HG02885 (cell line): Measurements from ENCODE around the gene F2.
"Not testable (repeated sequence)": the region's sequence is repeated elsewhere in the genome, so short reads cannot be mapped to it uniquely, and the experiment has no call there.

ENCODE experiments used
- ATAC-seq: cut with Tn5 transposase; IDR thresholded peaks from one replicate; pipeline ENCODE4 v1.9.1; 2021; ENCODE audit warnings: mild to moderate bottlenecking; ENCODE audit not compliant: unreplicated experiment, poor library complexity

The F2 gene

DNA sequence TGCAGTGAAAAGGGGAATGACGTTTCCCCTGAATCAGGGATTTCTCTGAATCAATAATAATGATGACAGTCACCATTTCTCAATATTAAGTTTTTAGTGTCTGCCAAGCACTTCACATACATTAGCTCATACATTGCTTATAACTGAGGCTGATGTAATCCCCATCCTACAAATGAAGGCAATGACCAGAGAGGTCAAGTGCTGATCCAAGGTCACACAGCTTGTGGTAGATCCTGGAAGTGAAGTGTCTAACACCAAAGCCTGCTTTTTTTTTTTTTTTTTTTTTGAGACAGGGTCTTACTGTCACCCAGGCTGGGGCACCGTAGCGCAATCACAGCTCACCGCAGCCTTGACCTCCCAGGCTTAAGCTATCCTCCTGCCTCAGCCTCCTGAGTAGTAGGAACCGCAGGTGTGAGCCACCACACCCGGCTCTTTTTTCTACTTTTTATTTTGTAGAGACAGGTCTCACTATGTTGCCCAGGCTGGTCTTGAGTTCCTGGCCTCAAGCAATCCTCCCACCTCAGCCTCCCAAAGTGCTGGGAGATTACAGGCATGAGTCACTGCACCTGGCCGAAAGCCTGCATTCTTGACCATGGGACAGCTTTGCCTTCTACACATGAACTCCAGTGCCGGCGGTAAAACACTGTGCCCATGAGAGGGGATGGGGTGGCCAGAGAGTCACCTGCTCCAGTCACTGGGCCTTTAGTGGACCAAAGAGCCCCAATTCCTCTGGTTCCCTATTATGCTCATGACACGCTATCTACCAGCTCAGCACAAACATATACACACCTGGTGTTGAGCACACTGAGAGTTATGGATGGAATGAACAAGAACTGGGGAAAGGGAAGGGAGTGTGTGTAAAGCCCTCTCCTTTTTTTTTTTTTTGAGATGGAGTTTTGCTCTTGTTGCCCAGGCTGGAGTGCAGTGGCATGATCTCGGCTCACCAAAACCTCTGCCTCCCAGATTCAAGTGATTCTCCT, 36.0 kb upstream of the F2 start:
- no peak for ATAC-seq

GRCh38 chr11:46684367-46684766, 34.6 kb upstream of the F2 start:
- no peak for ATAC-seq

DNA sequence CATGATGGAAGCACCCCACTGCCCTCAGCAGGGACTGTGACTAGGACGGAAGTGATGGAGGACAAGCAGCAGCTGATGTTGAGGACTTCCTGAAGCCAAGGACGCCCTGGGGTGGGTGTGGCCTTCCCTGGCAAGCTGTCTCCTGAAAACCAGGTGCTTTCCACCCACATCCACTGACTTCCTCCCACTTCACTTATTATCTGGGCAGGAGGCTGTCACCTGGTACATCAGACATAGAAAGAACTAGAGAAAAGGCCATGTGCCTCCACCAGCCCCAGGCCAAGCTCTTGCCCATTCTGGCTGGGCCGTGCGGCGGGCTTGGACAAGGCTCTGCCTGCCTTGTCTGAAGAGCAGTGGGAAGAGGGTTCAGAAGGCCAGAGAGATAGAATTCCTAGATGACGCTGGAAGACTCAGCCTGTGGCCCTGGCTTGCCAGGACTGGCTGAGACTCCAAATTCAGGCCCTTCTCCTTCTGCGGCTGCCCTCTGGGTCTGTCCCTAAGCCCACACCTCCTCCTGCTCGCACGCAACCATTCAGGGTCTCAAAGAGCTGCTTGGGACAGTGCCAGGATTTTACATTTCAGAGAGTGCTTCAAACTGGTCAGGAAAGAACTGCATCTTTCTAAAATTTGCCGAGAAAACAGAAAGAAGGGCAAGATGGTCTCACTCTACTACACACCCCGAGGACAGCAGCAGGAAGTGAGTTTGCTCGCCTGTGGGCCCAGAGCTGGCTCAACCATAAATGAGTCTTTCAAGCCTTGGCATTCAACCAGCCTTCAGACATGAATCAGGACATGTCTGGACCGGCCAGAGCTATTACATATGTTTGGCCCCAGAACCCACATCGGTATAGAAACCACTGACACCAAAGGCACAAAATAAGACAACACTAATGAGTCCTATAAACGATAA, 31.9 kb upstream of the F2 start:
- no peak for ATAC-seq

- ATAC-seq, result no peak
Observed at GRCh38 chr11:46690702-46691101, 28.3 kb upstream of the F2 start.

DNA sequence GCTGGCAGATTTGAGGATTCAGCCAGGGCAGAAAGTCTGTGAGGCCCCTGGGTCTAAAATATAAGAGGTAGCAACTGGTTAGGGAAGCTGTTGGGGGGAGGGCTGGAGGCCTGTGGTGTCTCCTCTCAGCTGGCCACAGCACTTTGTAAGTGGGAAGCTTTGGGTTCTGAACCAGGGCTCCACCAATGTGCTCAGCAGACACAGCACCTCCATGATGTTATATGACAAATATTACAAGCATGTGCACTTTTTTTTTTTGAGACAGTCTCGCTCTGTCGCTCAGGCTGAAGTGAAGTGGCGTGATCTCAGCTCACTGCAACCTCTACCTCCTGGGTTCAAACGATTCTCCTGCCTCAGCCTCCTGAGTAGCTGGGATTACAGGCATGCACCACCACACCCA, 26.6 kb upstream of the F2 start:
- no peak for ATAC-seq

DNA sequence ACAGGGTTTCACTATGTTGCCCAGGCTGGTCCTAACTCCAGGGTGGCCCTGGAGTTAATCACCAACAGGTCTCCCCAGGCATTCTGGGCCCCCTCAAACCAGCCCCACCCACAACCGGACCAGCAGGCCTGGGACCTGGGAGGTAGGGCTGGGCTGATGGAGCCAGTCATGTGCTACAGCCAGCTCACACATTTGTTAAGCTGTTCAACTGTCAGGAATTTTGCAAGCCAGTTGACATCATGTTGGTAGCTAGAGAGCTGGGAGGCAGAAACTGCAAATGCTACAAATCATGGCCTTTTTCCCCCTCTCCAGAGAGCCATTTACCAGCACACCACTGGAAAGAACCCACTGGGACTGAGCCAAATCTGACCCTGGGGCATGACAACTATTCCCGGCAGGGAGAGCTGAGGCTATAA, 25.4 kb upstream of the F2 start:
- ATAC-seq, result no peak

DNA sequence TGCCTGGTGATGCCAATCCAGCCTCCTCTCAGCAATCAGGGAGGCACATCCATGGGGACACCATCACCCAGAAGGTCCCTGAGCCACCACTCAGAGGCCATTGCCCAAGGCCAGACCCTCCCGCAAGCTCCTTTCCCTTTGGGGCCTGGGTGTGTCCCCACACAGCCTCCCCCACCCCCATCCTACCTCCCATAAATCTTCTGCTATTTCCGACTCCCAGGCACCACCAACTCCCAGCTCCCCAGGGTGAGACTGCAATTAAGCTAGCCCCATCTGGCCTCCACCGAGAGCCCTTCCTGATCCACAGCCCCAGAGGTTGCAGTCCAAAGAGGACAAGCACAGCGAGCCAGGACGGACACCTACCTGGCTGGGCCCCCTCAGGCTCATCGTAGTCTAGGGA, 24.9 kb upstream of the F2 start:
- ATAC-seq, result no peak

DNA sequence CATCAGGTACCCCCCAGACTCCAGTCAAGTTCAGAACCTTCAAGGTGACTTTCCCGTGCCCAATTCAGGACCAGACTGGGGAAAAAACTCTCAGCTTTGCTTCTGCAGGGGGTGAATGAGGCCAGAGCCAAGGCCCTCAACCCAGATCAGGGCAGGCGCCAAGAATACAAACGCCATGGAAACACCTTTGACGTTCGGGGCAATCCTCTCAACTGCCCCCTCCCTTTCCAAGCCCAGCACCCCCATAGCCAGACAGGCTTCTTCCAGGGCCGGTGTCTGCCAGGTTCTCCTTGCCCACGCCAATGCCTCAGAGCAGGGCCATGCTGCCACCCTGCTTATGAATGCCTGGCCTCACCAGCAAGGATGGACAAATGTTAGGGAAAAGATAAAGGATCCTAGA, 24.4 kb upstream of the F2 start:
- ATAC-seq, result no peak

DNA sequence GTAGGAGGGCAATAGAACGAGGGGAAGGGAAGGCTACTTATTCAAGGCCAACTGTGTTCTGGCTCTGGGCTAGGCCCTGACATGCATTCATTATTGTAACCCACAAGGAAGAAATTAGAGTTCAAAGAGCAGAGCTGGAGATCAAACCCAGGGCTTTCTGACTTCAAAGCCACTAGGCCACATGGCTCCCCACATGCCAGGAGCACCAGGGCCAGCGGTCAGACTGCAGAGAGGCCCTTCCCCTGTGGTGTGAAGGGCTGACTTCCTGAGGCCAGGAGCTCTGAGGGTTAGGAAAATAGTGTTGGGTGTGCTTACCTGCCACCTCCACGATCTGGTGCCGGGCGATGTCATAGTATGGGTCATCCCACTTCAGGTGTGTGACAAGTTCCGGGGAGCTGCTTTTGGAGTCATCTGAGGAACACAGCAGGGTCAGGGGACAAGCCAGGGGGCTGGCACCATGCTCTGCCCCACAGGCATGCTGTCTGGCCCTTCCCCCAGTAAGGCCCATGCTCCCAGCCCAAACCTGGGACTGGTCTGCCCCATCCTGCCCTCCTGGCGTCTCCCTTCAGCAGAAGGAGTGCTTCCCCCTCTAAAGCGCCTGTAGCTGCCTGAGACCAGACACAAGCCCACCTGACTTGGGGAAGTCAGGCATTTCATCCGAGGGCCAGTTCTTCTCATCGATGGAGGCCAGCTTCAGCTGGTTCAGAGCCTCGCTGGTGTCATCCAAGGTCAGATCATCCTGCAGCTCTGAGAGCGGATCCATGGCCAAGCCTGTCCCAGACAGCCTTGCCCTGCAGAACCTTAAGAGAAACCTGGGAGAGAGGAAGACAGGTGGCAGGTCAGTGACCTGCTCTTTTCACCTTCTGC, 23.4 kb upstream of the F2 start:
- no peak for ATAC-seq

DNA sequence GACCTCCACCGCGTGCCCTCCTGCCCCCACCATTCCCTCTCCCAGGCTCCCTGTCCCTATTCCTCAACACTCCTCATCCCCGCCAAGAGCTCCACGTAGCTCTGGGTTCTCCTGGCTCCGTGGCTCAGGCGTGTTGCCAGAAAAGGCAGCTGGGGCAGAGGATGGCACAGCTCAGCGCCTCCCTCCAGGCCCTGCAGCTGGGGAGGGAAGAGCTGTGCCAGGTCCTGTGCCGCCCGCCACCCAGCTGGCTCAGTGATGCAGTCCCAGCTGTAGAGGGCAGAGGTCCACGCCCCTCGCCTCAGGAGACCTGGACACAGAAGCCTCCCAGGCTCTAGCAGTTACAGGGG, 22.8 kb upstream of the F2 start:
- no peak for ATAC-seq

- ATAC-seq, result no peak
Observed at GRCh38 chr11:46697303-46697702, 21.7 kb upstream of the F2 start.

- no peak for ATAC-seq
Observed at GRCh38 chr11:46697723-46698122, 21.3 kb upstream of the F2 start.

DNA sequence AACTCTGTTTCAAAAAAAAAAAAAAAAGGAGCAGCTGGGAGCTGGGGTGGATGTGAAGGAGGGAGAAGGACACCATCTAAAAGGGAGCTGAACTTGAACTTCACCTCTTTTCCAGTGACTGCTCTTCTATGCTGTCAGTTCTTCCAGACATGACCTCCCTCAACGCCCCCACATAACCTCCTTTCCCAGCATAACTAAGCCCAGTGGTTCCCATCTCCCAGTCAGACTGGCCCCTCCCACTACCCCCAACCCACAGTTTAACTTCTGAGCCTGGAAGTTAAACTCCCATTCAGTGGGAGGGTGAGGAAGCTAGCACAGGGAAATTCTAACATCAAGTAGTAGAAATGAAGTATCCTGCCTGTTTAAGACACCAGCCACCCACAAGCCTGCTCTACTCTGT, 20.4 kb upstream of the F2 start:
- no peak for ATAC-seq

DNA sequence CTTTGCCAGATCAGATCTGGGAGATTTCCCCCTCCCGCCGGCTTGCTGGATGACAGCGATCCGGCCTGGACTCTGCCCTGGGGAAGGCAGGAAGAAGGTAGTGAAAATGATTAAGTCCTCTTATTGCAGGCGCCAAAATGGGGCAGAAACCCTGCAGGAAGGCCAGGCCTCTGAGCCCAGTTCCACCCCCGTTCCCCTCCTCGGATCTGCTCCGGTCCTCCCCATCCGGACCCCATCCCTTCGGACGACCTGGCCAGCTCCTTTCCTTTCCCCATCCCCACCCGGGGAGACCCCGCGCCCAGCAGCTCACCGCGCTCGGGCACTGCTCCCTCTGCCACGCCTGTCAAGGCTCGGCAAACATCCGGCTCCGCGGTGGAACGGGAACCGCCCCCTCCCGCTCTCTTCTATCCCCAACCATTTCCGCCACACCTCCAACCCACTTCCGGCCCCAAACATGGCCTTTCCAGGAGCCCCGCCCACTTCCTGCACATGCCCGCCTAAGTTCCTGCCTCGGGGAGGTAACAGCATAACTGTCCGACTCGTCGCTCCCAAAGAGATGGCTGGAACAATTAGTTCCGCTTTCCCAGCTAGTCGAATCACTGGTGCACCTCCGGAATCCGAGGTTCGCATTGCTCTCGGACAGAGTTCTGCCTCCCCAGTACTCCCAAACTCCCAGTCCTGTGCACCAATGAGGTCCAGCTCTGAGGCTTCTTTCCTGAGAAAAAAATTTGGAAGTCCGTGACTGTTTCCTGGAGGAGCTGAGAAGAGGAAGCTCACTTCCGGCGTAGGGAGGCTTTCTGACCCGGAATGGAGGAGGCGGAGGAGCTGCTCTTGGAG, 18.6 kb upstream of the F2 start, which contains the start of the genes ARHGAP1 and ZNF408:
Gene ARHGAP1, minus strand, starts transcription at position 379 of the 837 bp plus-strand sequence. CDS start 4,512 bp downstream, outside the sequence.
Gene ZNF408, plus strand, starts transcription at position 791 of the 837 bp plus-strand sequence. Its CDS starts 17 bp downstream, at position 808.
- ATAC-seq, result peak; percentile 94

DNA sequence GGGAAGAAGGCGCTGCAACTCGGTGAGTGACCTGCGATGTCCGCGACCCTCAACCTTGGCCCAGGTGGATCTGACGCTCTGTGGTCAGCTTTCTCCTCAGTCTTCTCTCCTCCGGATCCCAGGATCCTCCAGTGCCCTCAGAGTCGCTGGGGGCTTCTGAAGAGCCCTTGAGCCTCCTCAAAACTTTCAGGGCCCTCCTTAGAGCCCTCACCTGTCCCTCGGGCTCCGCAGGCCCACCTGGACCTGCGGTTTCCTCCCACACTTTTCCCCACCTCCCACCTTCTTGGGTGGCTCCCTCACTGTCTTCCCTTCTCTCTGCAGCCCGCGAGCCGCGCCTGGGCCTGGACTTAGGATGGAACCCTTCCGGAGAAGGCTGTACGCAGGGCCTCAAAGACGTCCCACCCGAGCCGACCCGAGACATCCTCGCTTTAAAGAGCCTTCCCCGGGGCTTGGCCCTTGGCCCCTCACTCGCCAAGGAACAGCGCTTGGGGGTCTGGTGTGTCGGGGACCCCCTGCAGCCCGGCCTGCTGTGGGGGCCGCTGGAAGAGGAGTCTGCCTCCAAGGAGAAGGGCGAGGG, 17.8 kb upstream of the F2 start:
- no peak for ATAC-seq

- ATAC-seq, result no peak
Observed at GRCh38 chr11:46705070-46705688, 13.8 kb upstream of the F2 start.

DNA sequence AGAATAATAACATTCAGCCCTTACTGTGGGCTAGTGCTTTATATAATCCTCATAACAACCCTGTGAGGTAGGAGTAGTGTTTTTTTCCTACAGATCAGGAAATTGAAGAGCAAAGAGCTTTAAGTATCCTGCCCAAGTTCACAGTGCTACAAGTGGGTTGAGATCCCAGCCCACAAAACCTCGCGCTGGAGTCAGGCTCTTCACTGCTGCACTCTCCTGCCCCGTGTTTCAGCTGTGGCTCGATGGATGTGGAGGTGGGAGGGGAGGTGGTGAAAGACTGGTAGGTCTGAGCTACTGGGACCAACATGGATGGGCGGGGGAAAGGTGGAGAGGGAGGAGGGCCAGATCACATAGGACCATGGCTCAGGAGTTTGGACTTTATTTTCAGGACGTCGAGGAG, 12.1 kb upstream of the F2 start:
- no peak for ATAC-seq

- ATAC-seq, result not testable (repeated sequence)
Observed at GRCh38 chr11:46709351-46709750, 9.7 kb upstream of the F2 start.
